ENCODE results near the gene LTBP1. TPM values are rescaled to one million over a fixed set of nuclear protein-coding genes. Genes with fewer than 3 reads are reported as not detected.
"Not testable (repeated sequence)": the region's sequence is repeated elsewhere in the genome, so short reads cannot be mapped to it uniquely, and the experiment has no call there.

LTBP1 gene
- total and polyA plus RNA-seq, 4 donors: 107 to 573 (median 545) TPM

GRCh38 chr2:33383855-33384598 lies 437.3 kb downstream of the LTBP1 start:
- Histone ChIP-seq H3K4me1 (ENCODE audit: control insufficient read depth in 1 of 2, insufficient read depth in 2 of 2, low read length in 2 of 2) (peaks cover 4 to 8% of the 10 kb centered on the region in 2 donors), H3K4me3 (ENCODE audit: low read length in 2 of 2) (no peak overlapping the region), H3K27ac (ENCODE audit: low read depth in 1 of 2, low read length in 2 of 2) (peak overlapping the region in 1 of 2 donors; percentile 54), H3K9me3 (ENCODE audit: control insufficient read depth, low read length) (no peaks in the 10 kb centered on the region), H3K27me3 (ENCODE audit: control insufficient read depth in 1 of 2, insufficient read depth in 2 of 2, low read length in 1 of 2) (no peaks in the 10 kb centered on the region), H3K36me3 (ENCODE audit: control insufficient read depth in 1 of 2, insufficient read depth in 2 of 2, low read length in 1 of 2) (peaks cover 0 to 3% of the 10 kb centered on the region in 2 donors)
- intact Hi-C loops (cut with DNase I): loop anchor here in 1 of 2 donors (10.0 kb wide), 1 partner anchor 201 kb away; no protein-coding TSS in a partner anchor
- 71 to 76% methylated on average over 8 of the region's 8 CpGs for WGBS, 2 donors
- DNase-seq (no peak), ATAC-seq (ENCODE audit: low FRiP score) (no peak)

DNA sequence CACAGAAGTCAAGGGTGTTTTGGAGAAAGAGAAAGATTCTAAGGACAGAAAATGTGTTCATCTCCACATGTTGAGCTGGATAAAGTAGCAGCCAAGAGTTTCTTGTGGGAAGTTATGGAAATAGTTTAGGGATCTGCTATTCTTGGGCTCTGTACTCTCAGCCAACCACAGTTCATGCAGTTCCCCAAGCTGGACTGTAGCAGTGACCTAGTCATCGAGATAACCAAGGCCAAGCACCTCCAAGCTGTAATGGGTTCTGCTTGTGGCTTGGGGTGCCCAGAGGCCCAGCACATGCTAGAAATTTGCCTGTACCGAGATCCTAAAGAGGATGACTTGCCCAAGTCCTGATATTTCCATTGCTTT lies 437.8 kb downstream of the LTBP1 start:
- Histone ChIP-seq H3K9me3 (ENCODE audit: control insufficient read depth, low read length) (no peaks in the 10 kb centered on the region), H3K4me1 (ENCODE audit: control insufficient read depth in 1 of 2, insufficient read depth in 2 of 2, low read length in 2 of 2) (peaks cover 4 to 8% of the 10 kb centered on the region in 2 donors), H3K27me3 (ENCODE audit: control insufficient read depth in 1 of 2, insufficient read depth in 2 of 2, low read length in 1 of 2) (no peaks in the 10 kb centered on the region), H3K36me3 (ENCODE audit: control insufficient read depth in 1 of 2, insufficient read depth in 2 of 2, low read length in 1 of 2) (peaks cover 0 to 3% of the 10 kb centered on the region in 2 donors), H3K4me3 (ENCODE audit: low read length in 2 of 2) (no peak overlapping the region), H3K27ac (ENCODE audit: low read depth in 1 of 2, low read length in 2 of 2) (peak overlapping the region in 1 of 2 donors; percentile 54)
- no peak for DNase-seq
- ATAC-seq (ENCODE audit: low FRiP score): no peak
- WGBS, 2 donors: 49% methylated on average over 2 of the region's 2 CpGs
- intact Hi-C loops (cut with DNase I): loop anchor here in 1 of 2 donors (10.0 kb wide), 1 partner anchor 200 kb away; no protein-coding TSS in a partner anchor

GRCh38 chr2:33388996-33389395 lies 442.2 kb downstream of the LTBP1 start:
- Histone ChIP-seq H3K4me3 (ENCODE audit: low read length in 2 of 2) (no peak overlapping the region), H3K27ac (ENCODE audit: low read depth in 1 of 2, low read length in 2 of 2) (no peak overlapping the region), H3K9me3 (ENCODE audit: control insufficient read depth, low read length) (no peaks in the 10 kb centered on the region), H3K4me1 (ENCODE audit: control insufficient read depth in 1 of 2, insufficient read depth in 2 of 2, low read length in 2 of 2) (peaks cover 4 to 8% of the 10 kb centered on the region in 2 donors), H3K27me3 (ENCODE audit: control insufficient read depth in 1 of 2, insufficient read depth in 2 of 2, low read length in 1 of 2) (no peaks in the 10 kb centered on the region), H3K36me3 (ENCODE audit: control insufficient read depth in 1 of 2, insufficient read depth in 2 of 2, low read length in 1 of 2) (peaks cover 0 to 16% of the 10 kb centered on the region in 2 donors)
- intact Hi-C loops (cut with DNase I): loop anchor here in 1 of 2 donors (10.0 kb wide), 1 partner anchor 196 kb away; no protein-coding TSS in a partner anchor
- no peak for DNase-seq
- 90 to 94% methylated on average over 14 of the region's 14 CpGs for WGBS, 2 donors
- no peak for ATAC-seq (ENCODE audit: low FRiP score)

- H3K27me3 ChIP-seq (ENCODE audit: control insufficient read depth in 1 of 2, insufficient read depth in 2 of 2, low read length in 1 of 2); H3K9me3 ChIP-seq (ENCODE audit: control insufficient read depth, low read length); H3K4me3 ChIP-seq (ENCODE audit: low read length in 2 of 2); H3K27ac ChIP-seq (ENCODE audit: low read depth in 1 of 2, low read length in 2 of 2); DNase-seq; ATAC-seq (ENCODE audit: low FRiP score); H3K4me1 ChIP-seq (ENCODE audit: control insufficient read depth in 1 of 2, insufficient read depth in 2 of 2, low read length in 2 of 2): not testable (repeated sequence)
- 90% methylated on average over 6 of the region's 6 CpGs for WGBS, 2 donors
- intact Hi-C loops (cut with DNase I): loop anchor here in 1 of 2 donors (10.0 kb wide), 1 partner anchor 195 kb away; no protein-coding TSS in a partner anchor
- peaks cover 0 to 16% of the 10 kb centered on the region in 2 donors for H3K36me3 ChIP-seq (ENCODE audit: control insufficient read depth in 1 of 2, insufficient read depth in 2 of 2, low read length in 1 of 2)
Observed at GRCh38 chr2:33389695-33390094, 442.9 kb downstream of the LTBP1 start.

- Histone ChIP-seq H3K4me1 (ENCODE audit: control insufficient read depth in 1 of 2, insufficient read depth in 2 of 2, low read length in 2 of 2) (peaks cover 0 to 4% of the 10 kb centered on the region in 2 donors), H3K9me3 (ENCODE audit: control insufficient read depth, low read length) (no peaks in the 10 kb centered on the region), H3K36me3 (ENCODE audit: control insufficient read depth in 1 of 2, insufficient read depth in 2 of 2, low read length in 1 of 2) (peaks cover 0 to 16% of the 10 kb centered on the region in 2 donors), H3K27me3 (ENCODE audit: control insufficient read depth in 1 of 2, insufficient read depth in 2 of 2, low read length in 1 of 2) (no peaks in the 10 kb centered on the region), H3K27ac (ENCODE audit: low read depth in 1 of 2, low read length in 2 of 2) (peak overlapping the region in 1 of 2 donors; percentile 82), H3K4me3 (ENCODE audit: low read length in 2 of 2) (no peak overlapping the region)
- intact Hi-C loops (cut with DNase I): no loop called here
- WGBS, 2 donors: 33 to 41% methylated on average over 5 of the region's 5 CpGs
- ATAC-seq (ENCODE audit: low FRiP score) (no peak), DNase-seq (no peak)
Observed at GRCh38 chr2:33391529-33392255, 444.9 kb downstream of the LTBP1 start.

DNA sequence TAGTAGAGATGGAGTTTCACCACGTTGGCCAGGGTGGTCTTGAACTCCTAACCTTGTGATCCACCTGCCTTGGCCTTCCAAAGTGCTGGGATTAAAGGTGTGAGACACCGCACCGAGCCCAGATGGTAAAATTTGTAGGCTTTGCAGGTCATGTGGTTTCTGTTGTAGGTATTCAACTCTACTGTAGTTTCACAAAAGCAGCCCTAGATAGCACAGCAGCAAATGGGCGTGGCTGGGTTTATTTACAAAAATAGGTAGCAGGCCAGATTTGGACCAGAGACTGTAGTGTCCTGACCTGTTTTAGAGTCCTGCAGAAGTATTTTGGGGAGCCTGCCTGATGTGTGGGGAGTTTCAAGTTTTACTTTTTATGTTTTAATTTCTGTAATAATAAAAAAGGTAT lies 445.6 kb downstream of the LTBP1 start:
- WGBS, 2 donors: 92 to 93% methylated on average over 4 of the region's 4 CpGs
- H3K4me1 ChIP-seq (ENCODE audit: control insufficient read depth in 1 of 2, insufficient read depth in 2 of 2, low read length in 2 of 2): peaks cover 0 to 4% of the 10 kb centered on the region in 2 donors
- H3K9me3 ChIP-seq (ENCODE audit: control insufficient read depth, low read length): no peaks in the 10 kb centered on the region
- peaks cover 0 to 16% of the 10 kb centered on the region in 2 donors for H3K36me3 ChIP-seq (ENCODE audit: control insufficient read depth in 1 of 2, insufficient read depth in 2 of 2, low read length in 1 of 2)
- no peak for ATAC-seq (ENCODE audit: low FRiP score)
- intact Hi-C loops (cut with DNase I): no loop called here
- H3K27me3 ChIP-seq (ENCODE audit: control insufficient read depth in 1 of 2, insufficient read depth in 2 of 2, low read length in 1 of 2): no peaks in the 10 kb centered on the region
- H3K27ac ChIP-seq (ENCODE audit: low read depth in 1 of 2, low read length in 2 of 2): no peak overlapping the region
- H3K4me3 ChIP-seq (ENCODE audit: low read length in 2 of 2): no peak overlapping the region
- no peak for DNase-seq

GRCh38 chr2:33395034-33395433 lies 448.3 kb downstream of the LTBP1 start:
- H3K27me3 ChIP-seq (ENCODE audit: control insufficient read depth in 1 of 2, insufficient read depth in 2 of 2, low read length in 1 of 2): no peaks in the 10 kb centered on the region
- H3K4me1 ChIP-seq (ENCODE audit: control insufficient read depth in 1 of 2, insufficient read depth in 2 of 2, low read length in 2 of 2): no peaks in the 10 kb centered on the region
- DNase-seq: no peak
- H3K4me3 ChIP-seq (ENCODE audit: low read length in 2 of 2): no peak overlapping the region
- no peaks in the 10 kb centered on the region for H3K9me3 ChIP-seq (ENCODE audit: control insufficient read depth, low read length)
- peaks cover 2 to 9% of the 10 kb centered on the region in 2 donors for H3K36me3 ChIP-seq (ENCODE audit: control insufficient read depth in 1 of 2, insufficient read depth in 2 of 2, low read length in 1 of 2)
- intact Hi-C loops (cut with DNase I): no loop called here
- 79 to 81% methylated on average over 3 of the region's 3 CpGs for WGBS, 2 donors
- ATAC-seq (ENCODE audit: low FRiP score): no peak
- no peak overlapping the region for H3K27ac ChIP-seq (ENCODE audit: low read depth in 1 of 2, low read length in 2 of 2)

- peaks cover 2 to 6% of the 10 kb centered on the region in 2 donors for H3K36me3 ChIP-seq (ENCODE audit: control insufficient read depth in 1 of 2, insufficient read depth in 2 of 2, low read length in 1 of 2)
- ATAC-seq (ENCODE audit: low FRiP score) (no peak), DNase-seq (peak in 1 of 2 donors; percentile 63)
- no peaks in the 10 kb centered on the region for H3K27me3 ChIP-seq (ENCODE audit: control insufficient read depth in 1 of 2, insufficient read depth in 2 of 2, low read length in 1 of 2)
- no peaks in the 10 kb centered on the region for H3K9me3 ChIP-seq (ENCODE audit: control insufficient read depth, low read length)
- no peak overlapping the region for H3K4me3 ChIP-seq (ENCODE audit: low read length in 2 of 2)
- peak overlapping the region in 1 of 2 donors; percentile 40 for H3K27ac ChIP-seq (ENCODE audit: low read depth in 1 of 2, low read length in 2 of 2)
- intact Hi-C loops (cut with DNase I): no loop called here
- no peaks in the 10 kb centered on the region for H3K4me1 ChIP-seq (ENCODE audit: control insufficient read depth in 1 of 2, insufficient read depth in 2 of 2, low read length in 2 of 2)
Observed at GRCh38 chr2:33395655-33396249, 449.0 kb downstream of the LTBP1 start.

Data from aorta (tissue), 5 donors.